GM23338 (cell line): Measurements from ENCODE around the gene INS. TPM values are rescaled to one million over a fixed set of nuclear protein-coding genes. Genes with fewer than 3 reads are reported as not detected.

Experiments used
- ATAC-seq: fragments of 200-7000 bp; cut with Tn5 transposase; 3 replicates; pipeline ENCODE4 v1.9.1; 2020
- DNase-seq: peaks from one replicate; pipeline ENCODE4 v3.0.0-alpha.2; 2015; ENCODE audit warnings: low spot score
- H2AFZ ChIP-seq: fragments of 200-600 bp; sonication (generic); 2 replicates; pipeline ENCODE4 v1.8.0; 2016; ENCODE audit warnings: antibody characterized with exemption, mild to moderate bottlenecking, moderate library complexity
- H3F3A ChIP-seq: fragments of 200-600 bp; sonication (generic); replicated peaks from 2 replicates; pipeline ENCODE4 v1.8.0; 2017; ENCODE audit warnings: antibody characterized with exemption, mixed run types, low read depth
- H3K27ac ChIP-seq: fragments of 200-600 bp; sonication (generic); 2 replicates; pipeline ENCODE4 v1.6.1; 2016; ENCODE audit warnings: low read depth
- H3K27me3 ChIP-seq: fragments of 200-600 bp; sonication (generic); 2 replicates; pipeline ENCODE4 v1.8.0; 2016; ENCODE audit warnings: mild to moderate bottlenecking, mixed run types, moderate library complexity; ENCODE audit not compliant: insufficient read depth
- H3K36me3 ChIP-seq: fragments of 200-600 bp; sonication (generic); 2 replicates; pipeline ENCODE4 v1.8.0; 2016; ENCODE audit warnings: mild to moderate bottlenecking; ENCODE audit not compliant: insufficient read depth
- H3K4me1 ChIP-seq: fragments of 200-600 bp; sonication (generic); 2 replicates; pipeline ENCODE4 v1.8.0; 2016; ENCODE audit warnings: mild to moderate bottlenecking, moderate library complexity; ENCODE audit not compliant: insufficient read depth
- H3K4me2 ChIP-seq: fragments of 200-600 bp; sonication (generic); 2 replicates; pipeline ENCODE4 v1.7.1; 2017; ENCODE audit warnings: mixed run types
- H3K4me3 ChIP-seq: fragments of 200-600 bp; sonication (generic); 2 replicates; pipeline ENCODE4 v1.6.1; 2016; ENCODE audit warnings: mixed run types
- H3K79me2 ChIP-seq: fragments of 200-600 bp; sonication (generic); replicated peaks from 2 replicates; pipeline ENCODE4 v1.8.0; 2017; ENCODE audit warnings: mild to moderate bottlenecking; ENCODE audit not compliant: insufficient read depth
- H3K9me2 ChIP-seq: fragments of 200-600 bp; sonication (generic); 2 replicates; pipeline ENCODE4 v1.8.0; 2017; ENCODE audit not compliant: insufficient read depth
- H4K20me1 ChIP-seq: fragments of 200-600 bp; sonication (generic); replicated peaks from 2 replicates; pipeline ENCODE4 v1.8.0; 2017; ENCODE audit warnings: mild to moderate bottlenecking; ENCODE audit not compliant: insufficient read depth
- H3K27ac Mint-ChIP-seq: 2 replicates; pipeline ENCODE4 v1.8.0; 2020; ENCODE audit warnings: inconsistent platforms, mild to moderate bottlenecking, moderate library complexity, mixed read lengths
- H3K27me3 Mint-ChIP-seq: 3 replicates; pipeline ENCODE4 v1.8.0; 2022; ENCODE audit warnings: low read depth, mild to moderate bottlenecking, moderate library complexity, mixed read lengths, inconsistent platforms; ENCODE audit not compliant: insufficient read depth, poor library complexity
- H3K36me3 Mint-ChIP-seq: 3 replicates; pipeline ENCODE4 v1.8.0; 2021; ENCODE audit warnings: low read depth, mild to moderate bottlenecking, inconsistent platforms, moderate library complexity, mixed read lengths
- H3K4me1 Mint-ChIP-seq: 3 replicates; pipeline ENCODE4 v1.8.0; 2020; ENCODE audit warnings: mild to moderate bottlenecking, inconsistent platforms, mixed read lengths
- H3K4me3 Mint-ChIP-seq: 3 replicates; pipeline ENCODE4 v1.8.0; 2021; ENCODE audit warnings: moderate library complexity, mild to moderate bottlenecking, inconsistent platforms, mixed read lengths
- H3K9me3 Mint-ChIP-seq: 3 replicates; pipeline ENCODE4 v1.8.0; 2020; ENCODE audit warnings: moderate library complexity, mild to moderate bottlenecking, inconsistent platforms, mixed read lengths
- ETS1 ChIP-seq: IDR thresholded peaks from 2 replicates; pipeline ENCODE4 v1.6.1; 2016; ENCODE audit warnings: antibody characterized with exemption
- JUNB ChIP-seq: IDR thresholded peaks from one replicate; pipeline ENCODE4 v1.6.1; 2016; ENCODE audit warnings: antibody characterized with exemption; ENCODE audit not compliant: unreplicated experiment
- REST ChIP-seq: IDR thresholded peaks from one replicate; pipeline ENCODE4 v1.6.1; 2018; ENCODE audit warnings: antibody characterized with exemption; ENCODE audit not compliant: unreplicated experiment
- ZNF462 ChIP-seq: fragments of 250-450 bp; sonication (Bioruptor Pico); IDR thresholded peaks from 2 replicates; pipeline ENCODE4 v1.5.0; 2020; ENCODE audit warnings: mild to moderate bottlenecking, moderate library complexity
- polyA plus RNA-seq: library from polyadenylated mRNA; unstranded; fragments of >200 nt; fragmentation: Nextera tagmentation; extraction: Ambion mirVana; gene quantifications from 2 replicates; pipeline ENCODE4 v1.2.1, GENCODE V29; 2016
- total RNA-seq: library from RNA; depleted of rRNA; stranded (reverse); fragments of >200 nt; shearing (Covaris generic); gene quantifications from 2 replicates; pipeline ENCODE4 v1.2.3, GENCODE V29; 2014

INS gene
- total and polyA plus RNA-seq, 2 experiments from 2014 or later, result not detected

GRCh38 chr11:2177076-2177475, 16.1 kb upstream of the INS start (continued):
- TF ChIP-seq ZNF462 (CRISPR knock-in tag), result no peak
- no peak for TF ChIP-seq JUNB

- DNase-seq (no peak), ATAC-seq (no peak)
- Mint-ChIP-seq H3K27ac (no peak overlapping the region), H3K4me1 (no peaks in the 10 kb centered on the region), H3K36me3 (no peaks in the 10 kb centered on the region), H3K4me3 (no peak overlapping the region), H3K9me3 (no peaks in the 10 kb centered on the region), H3K27me3 (peaks cover 27% of the 10 kb centered on the region)
- H3K4me3 ChIP-seq, result no peak overlapping the region
- no peaks in the 10 kb centered on the region for H3K9me2 ChIP-seq
- no peaks in the 10 kb centered on the region for H4K20me1 ChIP-seq
- H2AFZ ChIP-seq, result no peak overlapping the region
- no peaks in the 10 kb centered on the region for H3K36me3 ChIP-seq
- H3K4me2 ChIP-seq, result no peak overlapping the region
- no peaks in the 10 kb centered on the region for H3F3A ChIP-seq
- H3K27ac ChIP-seq, result no peak overlapping the region
- no peaks in the 10 kb centered on the region for H3K4me1 ChIP-seq
- H3K27me3 ChIP-seq, result no peaks in the 10 kb centered on the region
- H3K79me2 ChIP-seq, result no peaks in the 10 kb centered on the region
- no peak for TF ChIP-seq ZNF462 (CRISPR knock-in tag)
- no peak for TF ChIP-seq REST
- no peak for TF ChIP-seq ETS1
Observed at GRCh38 chr11:2176389-2176900, 15.4 kb upstream of the INS start.
